Stimulated activated CD4-positive, alpha-beta T cell treated with anti-CD3 and anti-CD28 coated beads, Interleukin-1b, Interleukin-23, amount 100 ng/mL, for 48 hours (primary cell): ENCODE measurements around the gene ABCA7.
A peak's percentile ranks its signal among the peaks of the same experiment; 100 is the strongest.

ENCODE experiments used
- DNase-seq: peaks from one replicate; pipeline ENCODE4 v3.0.0-alpha.2; 2020

ABCA7 gene

GRCh38 chr19:1091544-1092175 is 51.8 kb downstream of the ABCA7 start:
- no peak for DNase-seq

GRCh38 chr19:1093330-1093729 is 53.4 kb downstream of the ABCA7 start:
- DNase-seq = no peak

GRCh38 chr19:1093811-1094553 is 54.1 kb downstream of the ABCA7 start:
- no peak for DNase-seq

GRCh38 chr19:1094655-1094977 is 54.7 kb downstream of the ABCA7 start:
- no peak for DNase-seq

- peak; percentile 98 for DNase-seq
These were observed 55.2 kb downstream of the ABCA7 start, which contains the start of gene POLR2E for GRCh38 chr19:1094978-1095701. TSS of gene POLR2E (minus strand) at chr19:1095375. CDS start at chr19:1095315, 60 bp downstream.

GRCh38 chr19:1097810-1098176 is 57.9 kb downstream of the ABCA7 start:
- no peak for DNase-seq

- DNase-seq = no peak
These were observed 58.5 kb downstream of the ABCA7 start for GRCh38 chr19:1098177-1099051.

GRCh38 chr19:1101337-1101698 is 61.4 kb downstream of the ABCA7 start:
- no peak for DNase-seq

GRCh38 chr19:1102407-1103131 is 62.7 kb downstream of the ABCA7 start:
- peak; percentile 78 for DNase-seq

- DNase-seq = no peak
These were observed 63.3 kb downstream of the ABCA7 start for GRCh38 chr19:1103132-1103707.

- peak; percentile 99 for DNase-seq
These were observed 63.9 kb downstream of the ABCA7 start, which contains the start of gene GPX4 for GRCh38 chr19:1103708-1104310. TSS of gene GPX4 (plus strand) at chr19:1103994. CDS start at chr19:1104044, 50 bp downstream.

GRCh38 chr19:1104311-1105007 is 64.6 kb downstream of the ABCA7 start:
- peak; percentile 67 for DNase-seq

GRCh38 chr19:1105008-1105872 is 65.3 kb downstream of the ABCA7 start:
- no peak for DNase-seq

- no peak for DNase-seq
These were observed 66.2 kb downstream of the ABCA7 start for GRCh38 chr19:1105873-1106840.

GRCh38 chr19:1106841-1107660 is 67.1 kb downstream of the ABCA7 start:
- DNase-seq = no peak

- no peak for DNase-seq
These were observed 67.9 kb downstream of the ABCA7 start for GRCh38 chr19:1107661-1108261.
